ENCODE data around the gene ATP6V1F.

The ATP6V1F gene, protein sequence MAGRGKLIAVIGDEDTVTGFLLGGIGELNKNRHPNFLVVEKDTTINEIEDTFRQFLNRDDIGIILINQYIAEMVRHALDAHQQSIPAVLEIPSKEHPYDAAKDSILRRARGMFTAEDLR

GRCh38 chr7:128862571-128863432 lies at the start of gene ATP6V1F:
Gene ATP6V1F, plus strand, starts transcription at chr7:128862856. Its CDS starts 49 bp downstream, at chr7:128862905.
- peak; percentile 99 to 100 for DNase-seq (ENCODE audit: low read depth in 1 of 2, low spot score in 1 of 2)

DNA sequence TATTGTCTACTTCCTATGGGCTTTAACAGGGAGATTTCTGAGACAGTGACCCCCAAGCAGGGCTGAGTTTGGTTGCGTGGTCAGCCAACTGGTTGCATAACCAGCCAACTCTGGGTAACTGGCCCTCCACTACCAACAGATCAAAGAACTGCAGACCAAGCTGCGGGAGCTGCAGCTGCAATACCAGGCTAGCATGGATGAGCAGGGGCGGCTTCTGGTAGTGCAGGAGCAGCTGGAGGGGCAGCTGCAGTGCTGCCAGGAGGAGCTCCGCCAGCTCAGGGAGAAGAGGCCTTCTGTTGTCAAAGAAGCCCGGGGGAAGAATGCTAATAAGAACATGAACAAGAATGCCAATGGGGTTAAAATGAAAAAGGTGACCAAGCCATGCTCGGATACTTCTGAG lies 48.2 kb upstream of the ATP6V1F start:
- no peak for DNase-seq (ENCODE audit: low read depth in 1 of 2, low spot score in 1 of 2)

DNA sequence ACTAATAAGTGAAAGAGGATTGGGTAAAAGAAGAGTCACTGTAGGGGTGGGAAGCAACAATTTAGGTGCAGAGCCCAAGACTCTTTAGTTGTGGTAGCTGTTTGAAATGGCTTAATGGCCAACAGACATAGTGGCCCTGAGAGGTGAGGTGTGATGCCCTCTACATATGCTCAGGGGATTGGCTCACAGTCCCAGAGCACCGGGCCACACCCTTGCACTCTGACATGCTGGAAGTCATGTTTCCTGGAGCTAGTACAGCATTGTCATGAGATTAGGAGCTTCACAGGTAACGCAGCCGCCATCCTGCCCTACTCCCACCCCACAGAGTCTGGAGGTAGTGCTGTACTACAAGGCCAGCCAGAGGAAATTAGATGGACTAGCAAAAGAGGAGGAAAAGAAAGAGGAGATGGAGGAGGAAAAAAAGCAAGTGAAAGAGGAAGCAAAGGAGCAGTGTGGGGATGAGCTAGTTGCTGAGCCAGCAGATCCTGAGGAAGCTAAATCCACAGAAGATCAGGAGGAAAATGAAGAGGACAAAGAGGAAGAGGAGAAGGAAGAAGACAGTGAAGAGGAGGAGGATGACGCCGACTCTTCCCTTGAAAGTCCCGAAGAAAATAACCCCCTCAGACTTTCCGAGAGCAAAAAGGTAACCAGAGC lies 47.2 kb upstream of the ATP6V1F start:
- DNase-seq (ENCODE audit: low read depth in 1 of 2, low spot score in 1 of 2) = no peak

GRCh38 chr7:128818694-128819093 lies 44.0 kb upstream of the ATP6V1F start:
- no peak for DNase-seq (ENCODE audit: low read depth in 1 of 2, low spot score in 1 of 2)

DNA sequence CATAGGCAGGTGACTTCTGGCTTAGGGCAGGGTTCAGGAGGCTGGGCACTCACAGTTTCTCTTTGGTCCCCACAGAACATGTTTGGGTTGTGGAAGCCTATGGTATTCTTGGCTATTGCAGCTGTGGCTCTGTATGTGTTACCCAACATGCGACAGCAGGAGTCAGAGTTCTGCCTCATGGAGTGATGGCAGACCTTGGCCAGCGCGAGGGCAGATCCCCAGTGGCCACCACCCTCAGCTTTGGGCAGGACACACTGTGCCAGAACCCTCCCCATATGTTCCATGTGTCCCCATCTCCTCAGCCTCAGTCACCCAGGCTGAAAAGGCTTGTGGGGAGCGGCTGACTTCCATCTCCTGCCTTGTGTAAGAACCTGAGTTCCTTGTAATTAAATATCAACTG lies 40.9 kb upstream of the ATP6V1F start:
- no peak for DNase-seq (ENCODE audit: low read depth in 1 of 2, low spot score in 1 of 2)

DNA sequence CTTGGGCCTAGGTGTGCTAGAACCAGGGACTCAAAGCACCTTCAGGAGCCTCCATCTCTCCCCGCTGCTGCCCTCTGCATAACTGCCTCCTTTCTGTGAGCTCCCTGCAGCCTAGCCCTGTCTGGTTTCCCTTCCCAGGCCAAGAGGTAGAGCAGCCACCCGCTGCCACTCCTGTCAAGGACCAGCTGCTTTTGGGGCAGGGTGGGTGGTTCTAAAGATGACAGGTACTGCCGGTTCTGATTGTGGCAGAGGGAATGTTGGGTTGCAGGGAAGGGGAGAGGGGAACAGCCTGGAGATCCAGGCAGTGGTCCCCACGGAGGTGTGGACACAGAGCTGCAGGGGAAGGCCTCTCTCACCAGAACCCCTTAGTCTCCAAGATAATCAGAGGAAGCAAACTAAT lies 36.1 kb upstream of the ATP6V1F start:
- no peak for DNase-seq (ENCODE audit: low read depth in 1 of 2, low spot score in 1 of 2)

DNA sequence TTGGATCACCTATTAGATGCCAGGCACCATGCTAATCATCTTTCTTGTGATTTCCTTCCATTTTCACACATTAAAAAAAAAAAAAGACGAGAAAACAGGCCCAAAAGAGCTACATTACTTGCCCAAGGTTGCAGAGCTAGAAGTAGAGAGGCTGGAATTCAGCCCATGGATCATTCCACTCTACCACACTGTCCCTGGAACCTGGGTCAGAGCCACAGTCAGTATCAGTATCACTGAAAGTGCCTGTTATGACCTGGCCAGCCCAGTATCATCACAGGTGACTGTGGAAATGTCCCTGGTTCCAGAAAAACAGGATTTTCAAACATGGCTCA lies 35.8 kb upstream of the ATP6V1F start:
- no peak for DNase-seq (ENCODE audit: low read depth in 1 of 2, low spot score in 1 of 2)

DNA sequence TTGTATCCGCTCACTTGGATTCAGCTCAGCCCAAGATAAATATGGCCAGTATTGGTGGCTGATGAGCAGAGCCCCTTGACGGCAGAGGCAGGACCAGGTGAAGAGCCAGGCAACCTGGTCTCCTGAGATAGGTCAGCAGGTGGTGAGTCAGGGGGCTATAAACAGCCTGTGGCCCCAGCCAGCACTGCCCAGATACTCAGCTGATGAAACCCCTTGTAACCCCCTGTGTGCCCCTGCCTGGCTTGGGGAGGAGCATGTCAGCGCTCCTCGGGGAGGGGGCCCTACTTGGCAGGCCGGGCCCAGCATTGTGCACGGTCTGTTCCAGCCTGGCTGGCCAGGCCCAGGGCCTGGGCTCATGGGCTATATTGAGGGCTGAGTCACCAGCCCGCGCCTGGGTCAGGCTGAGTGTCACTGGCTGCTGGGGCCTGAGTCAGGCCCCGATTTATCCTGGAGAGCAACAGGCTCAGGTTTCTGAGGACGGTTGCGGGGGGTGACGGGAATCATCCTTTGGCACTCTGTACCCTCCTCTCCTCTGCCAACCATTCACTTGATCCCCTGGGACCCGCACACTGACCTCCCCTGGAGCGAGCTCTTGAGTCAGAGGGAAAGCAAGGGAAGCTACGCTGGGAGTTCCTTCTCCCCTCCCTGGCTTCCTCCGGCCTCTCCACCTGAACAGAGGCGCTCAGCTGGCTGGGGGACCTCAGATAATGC lies 35.3 kb upstream of the ATP6V1F start:
- DNase-seq (ENCODE audit: low read depth in 1 of 2, low spot score in 1 of 2) = no peak

DNA sequence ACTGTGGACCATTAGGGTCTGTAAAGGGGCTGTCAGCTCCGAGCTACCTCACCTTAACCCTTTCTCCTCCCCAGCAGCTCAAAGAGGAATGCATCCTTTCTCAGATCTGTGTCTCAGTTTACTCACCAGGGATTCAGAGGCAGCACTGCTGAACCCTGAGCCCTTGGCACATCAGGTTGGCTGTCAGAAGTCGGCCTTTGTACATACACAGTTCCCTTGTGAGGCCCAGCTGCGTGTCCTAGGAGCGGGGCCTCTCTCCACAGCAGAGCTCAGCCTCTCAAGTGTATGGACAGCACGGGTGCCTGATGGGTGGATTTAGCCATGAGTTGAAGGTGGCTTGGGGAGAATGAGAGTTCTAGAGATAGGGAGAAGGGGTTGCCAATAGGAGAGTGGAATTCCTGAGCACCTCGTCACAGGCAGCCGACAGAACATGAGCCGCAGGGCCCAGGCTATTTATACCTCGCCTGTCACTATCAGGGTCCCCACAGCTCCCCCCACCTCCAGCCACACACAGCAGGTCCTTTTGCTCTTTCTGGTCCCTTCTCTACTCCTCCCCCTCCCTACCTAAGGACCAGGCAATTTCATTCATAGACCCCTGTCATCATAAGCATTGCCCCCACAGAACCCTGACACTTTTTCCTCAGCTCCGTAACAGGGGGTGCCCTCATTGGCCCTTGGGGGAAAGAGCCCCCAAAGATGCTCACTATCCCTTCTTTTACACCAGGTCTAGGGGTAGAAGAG lies 34.5 kb upstream of the ATP6V1F start:
- no peak for DNase-seq (ENCODE audit: low read depth in 1 of 2, low spot score in 1 of 2)

DNA sequence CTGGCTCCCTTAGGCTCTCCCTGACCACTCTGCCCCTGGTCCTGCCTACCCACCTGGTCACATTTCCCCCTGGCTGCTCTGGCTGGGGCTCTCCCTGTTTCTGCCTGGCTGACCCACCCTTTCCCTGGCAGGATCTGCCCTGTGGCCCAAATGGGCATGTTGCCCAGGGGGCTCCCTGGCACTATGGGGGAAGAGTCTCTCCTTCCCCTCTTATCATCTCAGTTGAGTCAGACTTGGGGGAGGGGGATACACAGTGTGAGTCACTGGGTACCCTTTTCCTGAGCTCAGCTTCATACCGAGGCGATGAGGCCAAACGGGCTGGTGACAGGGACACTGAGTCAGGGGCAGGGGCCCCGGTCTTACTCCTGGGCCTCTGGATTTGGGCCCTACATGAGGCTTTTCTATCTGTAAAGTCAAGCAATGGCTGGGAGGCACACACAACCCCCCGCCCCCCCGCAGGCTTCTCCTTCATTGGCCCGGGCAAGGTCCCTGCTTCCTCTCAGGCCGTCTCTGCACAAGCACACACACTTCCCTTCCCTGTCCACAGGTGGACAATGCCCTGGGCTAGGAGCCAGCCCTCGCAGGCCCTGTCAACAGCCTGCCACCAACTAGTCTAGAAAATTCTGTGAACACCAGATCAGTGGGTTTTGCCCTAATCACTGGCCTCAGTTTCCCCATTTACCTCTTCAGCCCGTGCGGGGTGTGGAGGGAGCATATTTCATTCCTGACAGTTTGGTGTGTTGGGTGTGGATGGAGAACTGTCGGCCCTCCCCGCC lies 33.1 kb upstream of the ATP6V1F start:
- DNase-seq (ENCODE audit: low read depth in 1 of 2, low spot score in 1 of 2) = no peak

DNA sequence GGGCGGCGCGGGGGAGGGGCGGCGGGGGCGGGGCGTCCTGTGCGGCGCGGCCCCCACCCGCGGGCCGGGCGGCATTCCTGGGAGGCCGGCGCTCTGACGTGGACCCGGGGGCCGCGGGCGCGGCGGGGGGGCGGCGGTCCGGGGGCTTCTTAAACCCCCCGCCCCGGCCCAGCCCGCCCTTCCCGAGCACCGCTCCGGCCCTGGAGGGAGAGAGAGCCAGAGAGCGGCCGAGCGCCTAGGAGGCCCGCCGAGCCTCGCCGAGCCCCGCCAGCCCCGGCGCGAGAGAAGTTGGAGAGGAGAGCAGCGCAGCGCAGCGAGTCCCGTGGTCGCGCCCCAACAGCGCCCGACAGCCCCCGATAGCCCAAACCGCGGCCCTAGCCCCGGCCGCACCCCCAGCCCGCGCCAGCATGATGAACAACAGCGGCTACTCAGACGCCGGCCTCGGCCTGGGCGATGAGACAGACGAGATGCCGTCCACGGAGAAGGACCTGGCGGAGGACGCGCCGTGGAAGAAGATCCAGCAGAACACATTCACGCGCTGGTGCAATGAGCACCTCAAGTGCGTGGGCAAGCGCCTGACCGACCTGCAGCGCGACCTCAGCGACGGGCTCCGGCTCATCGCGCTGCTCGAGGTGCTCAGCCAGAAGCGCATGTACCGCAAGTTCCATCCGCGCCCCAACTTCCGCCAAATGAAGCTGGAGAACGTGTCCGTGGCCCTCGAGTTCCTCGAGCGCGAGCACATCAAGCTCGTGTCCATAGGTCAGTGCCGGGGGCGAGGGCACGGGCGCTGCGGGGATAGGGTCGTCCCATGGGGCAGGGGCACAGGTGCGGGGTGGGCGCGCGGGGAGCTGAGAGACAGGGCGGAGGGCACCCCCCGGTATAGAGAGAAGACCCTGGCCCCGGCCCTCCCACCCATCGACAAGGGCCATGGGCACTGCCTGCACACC lies 32.2 kb upstream of the ATP6V1F start, which contains the start of gene FLNC:
FLNC (plus strand) TSS at position 176 of the 947 bp plus-strand sequence; CDS start at position 408, 232 bp downstream.
- DNase-seq (ENCODE audit: low read depth in 1 of 2, low spot score in 1 of 2) = no peak

GRCh38 chr7:128831178-128831993 lies 31.3 kb upstream of the ATP6V1F start:
- no peak for DNase-seq (ENCODE audit: low read depth in 1 of 2, low spot score in 1 of 2)

- no peak for DNase-seq (ENCODE audit: low read depth in 1 of 2, low spot score in 1 of 2)
These were observed 30.4 kb upstream of the ATP6V1F start for GRCh38 chr7:128831994-128832879.

GRCh38 chr7:128832880-128833147 lies 29.8 kb upstream of the ATP6V1F start:
- no peak for DNase-seq (ENCODE audit: low read depth in 1 of 2, low spot score in 1 of 2)

DNA sequence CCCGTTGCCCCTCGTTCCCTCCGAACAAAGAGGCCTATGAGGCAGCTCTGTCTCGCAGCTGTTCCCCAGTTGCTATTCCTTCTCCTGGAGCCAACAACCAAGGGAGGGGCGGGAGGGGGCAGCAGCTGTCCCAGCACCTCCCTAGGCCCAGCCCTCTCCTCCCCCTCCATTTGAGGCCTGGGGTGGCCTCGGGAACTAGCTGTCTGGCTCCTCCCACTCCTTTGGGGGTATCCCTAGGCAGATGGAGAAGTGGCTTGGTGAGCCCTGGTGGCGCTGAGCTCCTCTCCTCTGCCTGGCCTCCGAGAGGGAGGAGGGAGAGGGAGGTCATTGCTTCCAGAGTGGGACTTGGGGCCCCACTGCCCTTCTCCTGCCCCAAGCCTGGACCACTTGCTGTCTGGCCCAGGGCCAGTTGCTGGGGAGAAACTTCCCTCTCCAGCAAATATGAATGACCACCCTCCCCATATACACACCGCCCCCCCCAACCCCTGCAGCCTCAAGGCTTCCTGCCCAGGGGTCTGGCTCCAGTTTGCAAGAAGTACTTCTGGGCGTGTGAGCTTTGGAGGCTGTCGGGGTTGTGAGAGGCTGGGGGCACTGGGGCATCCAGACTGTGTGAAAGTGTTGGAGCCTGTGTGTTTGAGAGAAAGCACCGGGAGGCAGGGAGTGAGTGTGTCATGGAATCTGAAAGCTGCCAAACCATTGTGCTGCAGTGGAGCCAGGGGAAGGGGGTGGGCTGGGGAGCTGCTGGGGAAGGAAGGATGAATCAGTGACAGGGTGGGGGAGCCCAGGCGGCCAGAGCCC lies 29.3 kb upstream of the ATP6V1F start:
- DNase-seq (ENCODE audit: low read depth in 1 of 2, low spot score in 1 of 2) = no peak

DNA sequence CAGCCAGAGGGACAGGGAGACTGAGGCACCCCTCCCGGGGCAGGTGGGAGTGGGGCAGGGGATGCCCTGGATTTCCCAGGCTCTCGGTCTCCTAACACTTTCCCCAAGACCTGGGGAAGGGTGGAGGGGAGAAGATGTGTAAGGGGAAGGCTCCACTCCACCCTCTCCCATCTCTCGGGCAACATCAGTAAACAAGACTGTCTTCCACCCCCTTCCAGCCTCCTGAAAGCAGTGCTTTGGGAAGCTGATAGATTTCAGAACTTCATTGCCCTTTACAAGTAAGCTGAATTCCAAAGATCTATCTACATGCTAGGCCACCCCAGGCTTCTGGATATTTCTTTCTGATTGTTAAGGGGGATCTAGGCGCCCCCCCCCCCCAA lies 28.7 kb upstream of the ATP6V1F start:
- DNase-seq (ENCODE audit: low read depth in 1 of 2, low spot score in 1 of 2) = no peak

GRCh38 chr7:128835231-128835751 lies 27.4 kb upstream of the ATP6V1F start:
- DNase-seq (ENCODE audit: low read depth in 1 of 2, low spot score in 1 of 2) = no peak
